ENCODE results near the gene EXT2.

DNA sequence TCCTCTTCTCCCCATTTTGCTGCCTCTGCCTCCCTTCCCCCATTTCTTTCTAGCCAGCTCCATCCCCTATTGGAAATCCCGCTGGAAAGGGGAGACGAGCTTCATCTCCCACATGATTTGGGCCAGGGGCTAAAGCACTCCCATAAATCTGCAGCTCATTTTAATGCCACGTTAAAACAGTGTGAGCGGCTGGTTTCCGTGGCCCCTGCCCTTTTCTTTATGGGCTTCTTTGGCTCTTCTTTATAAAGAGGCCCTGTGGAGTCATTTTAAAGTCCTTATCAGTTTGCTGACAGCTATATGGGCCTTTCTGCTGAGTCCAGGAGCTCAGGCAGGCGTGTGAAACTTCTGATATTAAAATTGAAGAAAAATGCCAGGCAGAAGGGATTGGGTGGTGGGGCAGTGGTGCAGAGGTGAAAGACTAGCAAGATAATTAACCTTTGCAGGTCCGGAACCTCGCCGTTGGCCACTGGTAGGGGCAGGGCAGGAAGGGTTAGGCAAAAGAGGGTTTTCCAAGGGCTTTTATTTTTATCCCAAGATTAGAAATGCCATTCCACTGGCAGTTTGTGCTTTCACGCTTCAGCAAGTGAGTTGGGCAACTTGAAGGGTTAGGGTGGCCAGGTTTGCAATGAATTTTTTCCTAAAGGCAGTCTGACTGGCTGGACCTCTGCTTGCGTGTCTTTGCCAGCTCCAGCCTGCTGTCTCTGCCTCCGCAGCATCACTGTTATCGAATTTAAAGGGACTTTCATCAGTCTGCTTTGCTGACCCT, 44.3 kb downstream of the EXT2 start:
- TF ChIP-seq, protein P1, sequence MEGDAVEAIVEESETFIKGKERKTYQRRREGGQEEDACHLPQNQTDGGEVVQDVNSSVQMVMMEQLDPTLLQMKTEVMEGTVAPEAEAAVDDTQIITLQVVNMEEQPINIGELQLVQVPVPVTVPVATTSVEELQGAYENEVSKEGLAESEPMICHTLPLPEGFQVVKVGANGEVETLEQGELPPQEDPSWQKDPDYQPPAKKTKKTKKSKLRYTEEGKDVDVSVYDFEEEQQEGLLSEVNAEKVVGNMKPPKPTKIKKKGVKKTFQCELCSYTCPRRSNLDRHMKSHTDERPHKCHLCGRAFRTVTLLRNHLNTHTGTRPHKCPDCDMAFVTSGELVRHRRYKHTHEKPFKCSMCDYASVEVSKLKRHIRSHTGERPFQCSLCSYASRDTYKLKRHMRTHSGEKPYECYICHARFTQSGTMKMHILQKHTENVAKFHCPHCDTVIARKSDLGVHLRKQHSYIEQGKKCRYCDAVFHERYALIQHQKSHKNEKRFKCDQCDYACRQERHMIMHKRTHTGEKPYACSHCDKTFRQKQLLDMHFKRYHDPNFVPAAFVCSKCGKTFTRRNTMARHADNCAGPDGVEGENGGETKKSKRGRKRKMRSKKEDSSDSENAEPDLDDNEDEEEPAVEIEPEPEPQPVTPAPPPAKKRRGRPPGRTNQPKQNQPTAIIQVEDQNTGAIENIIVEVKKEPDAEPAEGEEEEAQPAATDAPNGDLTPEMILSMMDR (IDR thresholded peaks at IDR 0.05): no peak
- TF ChIP-seq POLR2A (IDR thresholded peaks at IDR 0.05): no peak
